Choroid plexus epithelial cell (primary cell): Measurements from ENCODE around the gene CD34.
A peak's percentile ranks its signal among the peaks of the same experiment; 100 is the strongest.

Source experiments
- DNase-seq: peaks from one replicate; pipeline ENCODE4 v3.0.0-alpha.2; 2010; ENCODE audit warnings: low read depth
- H3K4me3 ChIP-seq: 2 replicates; pipeline ENCODE4 v1.5.1; 2011; ENCODE audit warnings: low read depth, mild to moderate bottlenecking, control low read depth, low read length, moderate library complexity
- CTCF ChIP-seq: conservative IDR thresholded peaks from 2 replicates; pipeline ENCODE4 v1.5.1; 2011; ENCODE audit warnings: low read depth, mild to moderate bottlenecking, control low read depth, inconsistent platforms, low read length, moderate library complexity

CD34 gene

GRCh38 chr1:207866471-207867135 is 44.3 kb downstream of the CD34 start:
- peak; percentile 80 for DNase-seq
- TF ChIP-seq CTCF = no peak
- H3K4me3 ChIP-seq = no peak overlapping the region

- no peak for DNase-seq
- H3K4me3 ChIP-seq = no peak overlapping the region
- no peak for TF ChIP-seq CTCF
These were observed 46.9 kb downstream of the CD34 start for GRCh38 chr1:207863893-207864535.

- DNase-seq = peak; percentile 44
- TF ChIP-seq CTCF = no peak
- H3K4me3 ChIP-seq = no peak overlapping the region
These were observed 48.6 kb downstream of the CD34 start for GRCh38 chr1:207862241-207862787.

- TF ChIP-seq CTCF = no peak
- no peak overlapping the region for H3K4me3 ChIP-seq
- no peak for DNase-seq
These were observed 49.3 kb downstream of the CD34 start for GRCh38 chr1:207861442-207862177.

GRCh38 chr1:207860531-207860930 is 50.4 kb downstream of the CD34 start:
- no peak overlapping the region for H3K4me3 ChIP-seq
- TF ChIP-seq CTCF = no peak
- no peak for DNase-seq

- no peak for TF ChIP-seq CTCF
- peak; percentile 85 for DNase-seq
- no peak overlapping the region for H3K4me3 ChIP-seq
These were observed 52.1 kb downstream of the CD34 start for GRCh38 chr1:207858806-207859205.
